SK-N-SH treated with all-trans-retinoic acid at 6 μM for 48 hours (cell line): Measurements from ENCODE around the gene XRCC3.

Experiments used
- ARNTL ChIP-seq: fragments of 450-650 bp; formaldehyde crosslinking; IDR thresholded peaks from 2 replicates; pipeline ENCODE4 v1.5.0; 2020; ENCODE audit warnings: low read depth, mild to moderate bottlenecking, moderate library complexity, borderline replicate concordance
- ESRRG ChIP-seq: fragments of 250-450 bp; sonication (Bioruptor Pico); IDR thresholded peaks from 2 replicates; pipeline ENCODE4 v1.6.1; 2021; ENCODE audit warnings: mild to moderate bottlenecking
- GLIS3 ChIP-seq: fragments of 250-450 bp; sonication (Bioruptor Pico); IDR thresholded peaks from 2 replicates; pipeline ENCODE4 v1.5.0; 2020; ENCODE audit warnings: mild to moderate bottlenecking, moderate library complexity
- RARB ChIP-seq: fragments of 250-450 bp; sonication (Bioruptor Pico); IDR thresholded peaks from 2 replicates; pipeline ENCODE4 v1.8.0; 2021; ENCODE audit warnings: mild to moderate bottlenecking, moderate library complexity
- TCF4 ChIP-seq: fragments of 250-450 bp; sonication (Bioruptor Pico); IDR thresholded peaks from 2 replicates; pipeline ENCODE4 v1.8.0; 2021; ENCODE audit warnings: mild to moderate bottlenecking, moderate library complexity, borderline replicate concordance
- TOX ChIP-seq: fragments of 250-450 bp; sonication (Bioruptor Pico); IDR thresholded peaks from 2 replicates; pipeline ENCODE4 v1.8.0; 2021; ENCODE audit warnings: mild to moderate bottlenecking, moderate library complexity, borderline replicate concordance
- ZC3H10 ChIP-seq: fragments of 250-450 bp; sonication (Bioruptor Pico); IDR thresholded peaks from 2 replicates; pipeline ENCODE4 v1.5.1; 2021; ENCODE audit warnings: mild to moderate bottlenecking, moderate library complexity
- ZFP30 ChIP-seq: fragments of 450-650 bp; formaldehyde crosslinking; IDR thresholded peaks from 2 replicates; pipeline ENCODE4 v1.5.0; 2022; ENCODE audit warnings: mild to moderate bottlenecking, moderate library complexity
- ZNF565 ChIP-seq: fragments of 450-650 bp; formaldehyde crosslinking; conservative IDR thresholded peaks from 2 replicates; pipeline ENCODE4 v1.5.0; 2020; ENCODE audit warnings: low read depth, mild to moderate bottlenecking, moderate library complexity
- ZNF70 ChIP-seq: fragments of 450-650 bp; formaldehyde crosslinking; IDR thresholded peaks from 2 replicates; pipeline ENCODE4 v1.5.0; 2020; ENCODE audit warnings: mild to moderate bottlenecking, moderate library complexity
- ZNF8 ChIP-seq: fragments of 450-650 bp; formaldehyde crosslinking; IDR thresholded peaks from 2 replicates; pipeline ENCODE4 v1.5.0; 2020; ENCODE audit warnings: mild to moderate bottlenecking, moderate library complexity
- TF ChIP-seq, protein P1 (sequence below): fragments of 250-450 bp; sonication (Bioruptor Pico); IDR thresholded peaks from 2 replicates; pipeline ENCODE4 v1.8.0; 2020; ENCODE audit warnings: mild to moderate bottlenecking, moderate library complexity, borderline replicate concordance
- TF ChIP-seq, protein P2 (sequence below): fragments of 250-450 bp; sonication (Bioruptor Pico); IDR thresholded peaks from 2 replicates; pipeline ENCODE4 v1.5.1; 2020; ENCODE audit warnings: low read depth, mild to moderate bottlenecking, moderate library complexity
- TF ChIP-seq, protein P3 (sequence below): fragments of 250-450 bp; sonication (Bioruptor Pico); IDR thresholded peaks from 2 replicates; pipeline ENCODE4 v1.5.1; 2021; ENCODE audit warnings: mild to moderate bottlenecking, moderate library complexity

DNA sequence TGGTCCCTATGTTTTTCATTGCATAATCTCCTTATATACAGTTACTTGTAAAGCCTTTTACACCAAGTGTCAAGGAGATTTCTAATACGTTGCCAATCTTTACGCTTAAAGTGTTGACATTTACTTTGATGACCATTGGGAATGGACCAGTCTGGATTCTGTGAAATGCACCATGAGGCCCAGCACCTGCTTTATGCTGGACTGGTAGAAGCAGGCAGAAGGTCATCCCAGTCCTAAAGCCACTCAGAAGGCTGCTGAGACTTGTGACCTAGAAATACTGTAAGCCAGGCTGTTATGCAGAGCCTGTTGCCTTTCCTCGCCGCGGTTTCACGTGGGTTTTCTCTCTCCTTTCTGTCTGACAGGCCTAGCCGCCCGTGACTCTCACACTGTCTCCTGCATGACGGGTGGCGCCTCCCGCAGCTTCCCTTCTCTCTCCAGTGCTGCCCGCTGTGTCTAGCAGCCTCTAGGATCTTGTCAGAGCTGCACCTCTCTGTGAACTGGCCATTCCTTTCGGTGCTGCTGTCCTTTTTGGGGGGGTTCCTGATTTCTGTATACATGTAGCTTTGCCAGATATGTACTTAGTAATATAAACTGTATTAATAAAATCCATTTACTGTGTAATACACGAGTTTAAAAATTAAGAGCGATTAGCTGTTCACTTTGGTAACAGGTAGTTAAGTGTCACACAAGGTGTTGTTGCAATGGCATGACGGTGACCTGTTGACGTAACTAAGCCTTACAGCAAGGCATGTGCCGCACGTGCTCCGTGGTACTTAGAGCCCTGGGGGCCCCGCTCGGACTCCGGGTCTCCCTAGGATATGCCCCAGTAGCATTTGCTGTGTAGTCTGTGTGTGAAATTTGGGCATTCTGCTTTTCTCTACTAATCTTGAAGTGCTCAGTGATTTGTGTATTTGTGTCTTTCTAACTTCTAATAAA is 29.7 kb downstream of the XRCC3 start:
- TF ChIP-seq, protein P1, sequence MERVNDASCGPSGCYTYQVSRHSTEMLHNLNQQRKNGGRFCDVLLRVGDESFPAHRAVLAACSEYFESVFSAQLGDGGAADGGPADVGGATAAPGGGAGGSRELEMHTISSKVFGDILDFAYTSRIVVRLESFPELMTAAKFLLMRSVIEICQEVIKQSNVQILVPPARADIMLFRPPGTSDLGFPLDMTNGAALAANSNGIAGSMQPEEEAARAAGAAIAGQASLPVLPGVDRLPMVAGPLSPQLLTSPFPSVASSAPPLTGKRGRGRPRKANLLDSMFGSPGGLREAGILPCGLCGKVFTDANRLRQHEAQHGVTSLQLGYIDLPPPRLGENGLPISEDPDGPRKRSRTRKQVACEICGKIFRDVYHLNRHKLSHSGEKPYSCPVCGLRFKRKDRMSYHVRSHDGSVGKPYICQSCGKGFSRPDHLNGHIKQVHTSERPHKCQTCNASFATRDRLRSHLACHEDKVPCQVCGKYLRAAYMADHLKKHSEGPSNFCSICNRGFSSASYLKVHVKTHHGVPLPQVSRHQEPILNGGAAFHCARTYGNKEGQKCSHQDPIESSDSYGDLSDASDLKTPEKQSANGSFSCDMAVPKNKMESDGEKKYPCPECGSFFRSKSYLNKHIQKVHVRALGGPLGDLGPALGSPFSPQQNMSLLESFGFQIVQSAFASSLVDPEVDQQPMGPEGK: no peak
- TF ChIP-seq ESRRG (CRISPR knock-in tag) (no peak), GLIS3 (CRISPR knock-in tag) (no peak), RARB (CRISPR knock-in tag) (no peak), ZNF8 (no peak), ZNF565 (no peak), TCF4 (CRISPR knock-in tag) (no peak), ZFP30 (CRISPR knock-in tag) (no peak), ARNTL (CRISPR knock-in tag) (no peak), ZC3H10 (no peak), TOX (CRISPR knock-in tag) (no peak), ZNF70 (CRISPR knock-in tag) (no peak)
- TF ChIP-seq, protein P2, sequence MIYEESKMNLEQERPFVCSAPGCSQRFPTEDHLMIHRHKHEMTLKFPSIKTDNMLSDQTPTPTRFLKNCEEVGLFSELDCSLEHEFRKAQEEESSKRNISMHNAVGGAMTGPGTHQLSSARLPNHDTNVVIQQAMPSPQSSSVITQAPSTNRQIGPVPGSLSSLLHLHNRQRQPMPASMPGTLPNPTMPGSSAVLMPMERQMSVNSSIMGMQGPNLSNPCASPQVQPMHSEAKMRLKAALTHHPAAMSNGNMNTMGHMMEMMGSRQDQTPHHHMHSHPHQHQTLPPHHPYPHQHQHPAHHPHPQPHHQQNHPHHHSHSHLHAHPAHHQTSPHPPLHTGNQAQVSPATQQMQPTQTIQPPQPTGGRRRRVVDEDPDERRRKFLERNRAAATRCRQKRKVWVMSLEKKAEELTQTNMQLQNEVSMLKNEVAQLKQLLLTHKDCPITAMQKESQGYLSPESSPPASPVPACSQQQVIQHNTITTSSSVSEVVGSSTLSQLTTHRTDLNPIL (CRISPR knock-in tag): no peak
- TF ChIP-seq, protein P3, sequence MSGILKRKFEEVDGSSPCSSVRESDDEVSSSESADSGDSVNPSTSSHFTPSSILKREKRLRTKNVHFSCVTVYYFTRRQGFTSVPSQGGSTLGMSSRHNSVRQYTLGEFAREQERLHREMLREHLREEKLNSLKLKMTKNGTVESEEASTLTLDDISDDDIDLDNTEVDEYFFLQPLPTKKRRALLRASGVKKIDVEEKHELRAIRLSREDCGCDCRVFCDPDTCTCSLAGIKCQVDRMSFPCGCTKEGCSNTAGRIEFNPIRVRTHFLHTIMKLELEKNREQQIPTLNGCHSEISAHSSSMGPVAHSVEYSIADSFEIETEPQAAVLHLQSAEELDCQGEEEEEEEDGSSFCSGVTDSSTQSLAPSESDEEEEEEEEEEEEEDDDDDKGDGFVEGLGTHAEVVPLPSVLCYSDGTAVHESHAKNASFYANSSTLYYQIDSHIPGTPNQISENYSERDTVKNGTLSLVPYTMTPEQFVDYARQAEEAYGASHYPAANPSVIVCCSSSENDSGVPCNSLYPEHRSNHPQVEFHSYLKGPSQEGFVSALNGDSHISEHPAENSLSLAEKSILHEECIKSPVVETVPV: no peak
